ENCODE data around the gene PLCB1.
"Not testable (repeated sequence)": the region's sequence is repeated elsewhere in the genome, so short reads cannot be mapped to it uniquely, and the experiment has no call there.

Gene PLCB1

GRCh38 chr20:8640461-8640860, 508.4 kb downstream of the PLCB1 start:
- 100% methylated on average over 2 of the region's 4 CpGs for WGBS (ENCODE audit: insufficient coverage)
- DNase-seq = no peak
- H3K27ac ChIP-seq (ENCODE audit: insufficient read depth in 1 of 2, low read depth in 1 of 2, low read length in 2 of 2, poor library complexity in 1 of 2, severe bottlenecking in 2 of 2) = no peak overlapping the region
- ChIA-PET CTCF (no interaction called here), POLR2A (no interaction called here)
- H3K4me3 ChIP-seq (ENCODE audit: control insufficient read depth in 1 of 7, extremely low read depth in 1 of 7, insufficient read depth in 4 of 7, low read depth in 2 of 7, low read length in 6 of 7) = no peak overlapping the region
- no peaks in the 10 kb centered on the region for H3K27me3 ChIP-seq (replicated peaks in 2 of 5; ENCODE audit: control insufficient read depth in 4 of 5, insufficient read depth in 5 of 5, low read length in 4 of 5)
- no peaks in the 10 kb centered on the region for H3K4me1 ChIP-seq (ENCODE audit: control extremely low read depth in 1 of 4, control insufficient read depth in 4 of 4, insufficient read depth in 4 of 4, low read length in 3 of 4)
- no peaks in the 10 kb centered on the region for H3K36me3 ChIP-seq (ENCODE audit: control insufficient read depth in 4 of 4, insufficient read depth in 4 of 4, low read length in 3 of 4)
- no peaks in the 10 kb centered on the region for H3K9me3 ChIP-seq (ENCODE audit: control extremely low read depth in 1 of 5, control insufficient read depth in 4 of 5, insufficient read depth in 2 of 5, low read depth in 1 of 5, low read length in 4 of 5)

GRCh38 chr20:8642247-8642646, 510.2 kb downstream of the PLCB1 start:
- ChIA-PET POLR2A (no interaction called here), CTCF (no interaction called here)
- Histone ChIP-seq H3K36me3 (ENCODE audit: control insufficient read depth in 4 of 4, insufficient read depth in 4 of 4, low read length in 3 of 4) (peaks cover 0 to 12% (median 2%) of the 10 kb centered on the region in 4 experiments), H3K27me3 (replicated peaks in 2 of 5; ENCODE audit: control insufficient read depth in 4 of 5, insufficient read depth in 5 of 5, low read length in 4 of 5) (no peaks in the 10 kb centered on the region), H3K4me3 (ENCODE audit: control insufficient read depth in 1 of 7, extremely low read depth in 1 of 7, insufficient read depth in 4 of 7, low read depth in 2 of 7, low read length in 6 of 7) (no peak overlapping the region), H3K27ac (ENCODE audit: insufficient read depth in 1 of 2, low read depth in 1 of 2, low read length in 2 of 2, poor library complexity in 1 of 2, severe bottlenecking in 2 of 2) (no peak overlapping the region), H3K9me3 (ENCODE audit: control extremely low read depth in 1 of 5, control insufficient read depth in 4 of 5, insufficient read depth in 2 of 5, low read depth in 1 of 5, low read length in 4 of 5) (no peaks in the 10 kb centered on the region), H3K4me1 (ENCODE audit: control extremely low read depth in 1 of 4, control insufficient read depth in 4 of 4, insufficient read depth in 4 of 4, low read length in 3 of 4) (no peaks in the 10 kb centered on the region)
- DNase-seq = no peak
- WGBS (ENCODE audit: insufficient coverage) = 100% methylated on average over 1 of the region's 1 CpG

GRCh38 chr20:8644468-8644867, 512.4 kb downstream of the PLCB1 start:
- H3K27ac ChIP-seq (ENCODE audit: insufficient read depth in 1 of 2, low read depth in 1 of 2, low read length in 2 of 2, poor library complexity in 1 of 2, severe bottlenecking in 2 of 2); CTCF ChIA-PET; H3K27me3 ChIP-seq (replicated peaks in 2 of 5; ENCODE audit: control insufficient read depth in 4 of 5, insufficient read depth in 5 of 5, low read length in 4 of 5); DNase-seq; H3K4me3 ChIP-seq (ENCODE audit: control insufficient read depth in 1 of 7, extremely low read depth in 1 of 7, insufficient read depth in 4 of 7, low read depth in 2 of 7, low read length in 6 of 7); POLR2A ChIA-PET; H3K4me1 ChIP-seq (ENCODE audit: control extremely low read depth in 1 of 4, control insufficient read depth in 4 of 4, insufficient read depth in 4 of 4, low read length in 3 of 4); H3K9me3 ChIP-seq (ENCODE audit: control extremely low read depth in 1 of 5, control insufficient read depth in 4 of 5, insufficient read depth in 2 of 5, low read depth in 1 of 5, low read length in 4 of 5): not testable (repeated sequence)
- H3K36me3 ChIP-seq (ENCODE audit: control insufficient read depth in 4 of 4, insufficient read depth in 4 of 4, low read length in 3 of 4) = peaks cover 0 to 26% (median 9%) of the 10 kb centered on the region in 4 experiments
- 100% methylated on average over 2 of the region's 30 CpGs for WGBS (ENCODE audit: insufficient coverage)

- peaks cover 0 to 34% (median 12%) of the 10 kb centered on the region in 4 experiments for H3K36me3 ChIP-seq (ENCODE audit: control insufficient read depth in 4 of 4, insufficient read depth in 4 of 4, low read length in 3 of 4)
- WGBS (ENCODE audit: insufficient coverage) = no CpG with 5 or more reads among the region's 1 CpG
- H3K27me3 ChIP-seq (replicated peaks in 2 of 5; ENCODE audit: control insufficient read depth in 4 of 5, insufficient read depth in 5 of 5, low read length in 4 of 5) = no peaks in the 10 kb centered on the region
- H3K4me3 ChIP-seq (ENCODE audit: control insufficient read depth in 1 of 7, extremely low read depth in 1 of 7, insufficient read depth in 4 of 7, low read depth in 2 of 7, low read length in 6 of 7) = no peak overlapping the region
- H3K4me1 ChIP-seq (ENCODE audit: control extremely low read depth in 1 of 4, control insufficient read depth in 4 of 4, insufficient read depth in 4 of 4, low read length in 3 of 4) = no peaks in the 10 kb centered on the region
- no peaks in the 10 kb centered on the region for H3K9me3 ChIP-seq (ENCODE audit: control extremely low read depth in 1 of 5, control insufficient read depth in 4 of 5, insufficient read depth in 2 of 5, low read depth in 1 of 5, low read length in 4 of 5)
- CTCF ChIA-PET = no interaction called here
- DNase-seq = no peak
- no peak overlapping the region for H3K27ac ChIP-seq (ENCODE audit: insufficient read depth in 1 of 2, low read depth in 1 of 2, low read length in 2 of 2, poor library complexity in 1 of 2, severe bottlenecking in 2 of 2)
- POLR2A ChIA-PET = no interaction called here
These were observed 513.3 kb downstream of the PLCB1 start for GRCh38 chr20:8645326-8645725.

- Histone ChIP-seq H3K4me1 (ENCODE audit: control extremely low read depth in 1 of 4, control insufficient read depth in 4 of 4, insufficient read depth in 4 of 4, low read length in 3 of 4) (no peaks in the 10 kb centered on the region), H3K27ac (ENCODE audit: insufficient read depth in 1 of 2, low read depth in 1 of 2, low read length in 2 of 2, poor library complexity in 1 of 2, severe bottlenecking in 2 of 2) (no peak overlapping the region), H3K27me3 (replicated peaks in 2 of 5; ENCODE audit: control insufficient read depth in 4 of 5, insufficient read depth in 5 of 5, low read length in 4 of 5) (no peaks in the 10 kb centered on the region), H3K36me3 (ENCODE audit: control insufficient read depth in 4 of 4, insufficient read depth in 4 of 4, low read length in 3 of 4) (peaks cover 0 to 36% (median 13%) of the 10 kb centered on the region in 4 experiments), H3K4me3 (ENCODE audit: control insufficient read depth in 1 of 7, extremely low read depth in 1 of 7, insufficient read depth in 4 of 7, low read depth in 2 of 7, low read length in 6 of 7) (no peak overlapping the region), H3K9me3 (ENCODE audit: control extremely low read depth in 1 of 5, control insufficient read depth in 4 of 5, insufficient read depth in 2 of 5, low read depth in 1 of 5, low read length in 4 of 5) (no peaks in the 10 kb centered on the region)
- 75% methylated on average over 4 of the region's 4 CpGs for WGBS (ENCODE audit: insufficient coverage)
- CTCF ChIA-PET = interaction anchor here (0.6 kb wide), 1 partner anchor 185 kb away, joined by 3 read pairs; no protein-coding TSS in a partner anchor
- POLR2A ChIA-PET = no interaction called here
- DNase-seq = no peak
These were observed 514.0 kb downstream of the PLCB1 start for GRCh38 chr20:8646033-8646441.

GRCh38 chr20:8646716-8647115, 514.6 kb downstream of the PLCB1 start:
- Histone ChIP-seq H3K27ac (ENCODE audit: insufficient read depth in 1 of 2, low read depth in 1 of 2, low read length in 2 of 2, poor library complexity in 1 of 2, severe bottlenecking in 2 of 2) (no peak overlapping the region), H3K27me3 (replicated peaks in 2 of 5; ENCODE audit: control insufficient read depth in 4 of 5, insufficient read depth in 5 of 5, low read length in 4 of 5) (no peaks in the 10 kb centered on the region), H3K9me3 (ENCODE audit: control extremely low read depth in 1 of 5, control insufficient read depth in 4 of 5, insufficient read depth in 2 of 5, low read depth in 1 of 5, low read length in 4 of 5) (no peaks in the 10 kb centered on the region), H3K36me3 (ENCODE audit: control insufficient read depth in 4 of 4, insufficient read depth in 4 of 4, low read length in 3 of 4) (peaks cover 0 to 39% (median 13%) of the 10 kb centered on the region in 4 experiments), H3K4me1 (ENCODE audit: control extremely low read depth in 1 of 4, control insufficient read depth in 4 of 4, insufficient read depth in 4 of 4, low read length in 3 of 4) (no peaks in the 10 kb centered on the region), H3K4me3 (ENCODE audit: control insufficient read depth in 1 of 7, extremely low read depth in 1 of 7, insufficient read depth in 4 of 7, low read depth in 2 of 7, low read length in 6 of 7) (no peak overlapping the region)
- ChIA-PET POLR2A (no interaction called here), CTCF (no interaction called here)
- WGBS (ENCODE audit: insufficient coverage) = 100% methylated on average over 1 of the region's 1 CpG
- no peak for DNase-seq

- 94% methylated on average over 2 of the region's 5 CpGs for WGBS (ENCODE audit: insufficient coverage)
- Histone ChIP-seq H3K36me3 (ENCODE audit: control insufficient read depth in 4 of 4, insufficient read depth in 4 of 4, low read length in 3 of 4) (peaks cover 0 to 39% (median 13%) of the 10 kb centered on the region in 4 experiments), H3K9me3 (ENCODE audit: control extremely low read depth in 1 of 5, control insufficient read depth in 4 of 5, insufficient read depth in 2 of 5, low read depth in 1 of 5, low read length in 4 of 5) (no peaks in the 10 kb centered on the region), H3K27ac (ENCODE audit: insufficient read depth in 1 of 2, low read depth in 1 of 2, low read length in 2 of 2, poor library complexity in 1 of 2, severe bottlenecking in 2 of 2) (no peak overlapping the region), H3K4me1 (ENCODE audit: control extremely low read depth in 1 of 4, control insufficient read depth in 4 of 4, insufficient read depth in 4 of 4, low read length in 3 of 4) (no peaks in the 10 kb centered on the region), H3K4me3 (ENCODE audit: control insufficient read depth in 1 of 7, extremely low read depth in 1 of 7, insufficient read depth in 4 of 7, low read depth in 2 of 7, low read length in 6 of 7) (no peak overlapping the region), H3K27me3 (replicated peaks in 2 of 5; ENCODE audit: control insufficient read depth in 4 of 5, insufficient read depth in 5 of 5, low read length in 4 of 5) (no peaks in the 10 kb centered on the region)
- POLR2A ChIA-PET = no interaction called here
- no peak for DNase-seq
- CTCF ChIA-PET = no interaction called here
These were observed 515.9 kb downstream of the PLCB1 start for GRCh38 chr20:8647961-8648441.

Measured in common myeloid progenitor, CD34-positive (primary cell).